HG02610 (cell line): ENCODE data around the gene TAF4.
"Not testable (repeated sequence)": the region's sequence is repeated elsewhere in the genome, so short reads cannot be mapped to it uniquely, and the experiment has no call there.

ENCODE experiments used
- ATAC-seq: cut with Tn5 transposase; IDR thresholded peaks from one replicate; pipeline ENCODE4 v1.9.1; 2021; ENCODE audit warnings: mild to moderate bottlenecking, moderate library complexity; ENCODE audit not compliant: unreplicated experiment

The TAF4 gene

DNA sequence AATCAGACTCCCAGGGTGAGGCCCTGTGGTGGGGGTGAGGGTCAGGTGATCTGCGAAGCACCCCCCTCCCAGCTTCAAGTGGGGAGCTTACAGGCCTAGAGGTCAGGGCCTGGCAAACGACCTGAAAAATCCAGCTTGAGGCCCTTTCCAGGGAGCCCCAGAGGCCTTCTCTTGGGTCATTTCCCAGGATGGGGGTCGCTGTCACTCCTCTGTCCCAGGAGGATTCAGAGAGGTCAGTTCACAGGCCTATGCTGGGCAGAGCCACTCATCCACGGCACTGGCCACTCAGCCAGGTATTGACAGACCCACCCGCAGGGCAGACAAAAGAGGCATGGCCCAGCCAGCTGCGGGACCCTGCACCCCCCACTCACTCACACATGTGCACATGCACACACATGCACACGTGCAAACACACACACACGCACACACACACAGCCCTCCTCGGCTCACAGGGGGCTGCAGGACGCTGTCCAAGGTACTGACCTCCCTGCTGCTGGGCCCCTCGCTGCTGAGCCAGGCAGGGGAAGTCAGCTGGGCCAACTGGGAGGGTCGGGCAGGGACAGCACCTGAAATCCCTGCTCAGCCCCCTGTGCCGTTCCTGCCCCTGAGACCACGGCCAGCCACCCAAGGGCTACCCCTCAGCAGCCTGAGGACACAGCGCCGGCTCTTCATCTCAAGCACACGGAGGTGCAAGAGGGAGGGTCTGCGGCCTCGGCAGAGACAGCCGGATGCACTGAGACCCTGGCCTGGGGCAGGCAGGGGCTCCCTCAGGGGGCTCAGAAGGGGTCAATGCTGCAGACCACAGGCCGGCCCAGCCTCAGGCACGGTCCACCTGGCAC lies 113.8 kb downstream of the TAF4 start:
- no peak for ATAC-seq

DNA sequence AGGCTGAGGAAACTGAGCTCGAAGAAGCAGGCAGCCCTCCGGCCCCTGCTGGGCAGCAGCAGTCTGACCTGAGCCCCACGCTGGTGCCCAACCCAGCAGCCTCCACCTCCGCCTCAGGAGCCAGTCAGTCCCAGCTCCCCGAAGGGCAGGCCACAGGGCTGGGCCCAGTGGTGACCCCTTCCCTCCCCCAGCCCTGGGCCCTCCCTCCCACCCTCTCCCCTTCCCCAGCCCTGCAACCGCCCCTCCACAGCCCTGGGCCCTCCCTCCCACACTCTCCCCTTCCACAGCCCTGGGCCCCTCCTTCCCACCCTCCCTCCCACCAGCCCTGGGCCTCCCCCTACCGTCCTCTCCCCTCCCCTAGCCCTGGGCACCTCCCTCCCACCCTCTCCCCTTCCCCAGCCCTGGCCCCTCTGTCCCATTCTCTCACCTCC lies 115.0 kb downstream of the TAF4 start:
- no peak for ATAC-seq

DNA sequence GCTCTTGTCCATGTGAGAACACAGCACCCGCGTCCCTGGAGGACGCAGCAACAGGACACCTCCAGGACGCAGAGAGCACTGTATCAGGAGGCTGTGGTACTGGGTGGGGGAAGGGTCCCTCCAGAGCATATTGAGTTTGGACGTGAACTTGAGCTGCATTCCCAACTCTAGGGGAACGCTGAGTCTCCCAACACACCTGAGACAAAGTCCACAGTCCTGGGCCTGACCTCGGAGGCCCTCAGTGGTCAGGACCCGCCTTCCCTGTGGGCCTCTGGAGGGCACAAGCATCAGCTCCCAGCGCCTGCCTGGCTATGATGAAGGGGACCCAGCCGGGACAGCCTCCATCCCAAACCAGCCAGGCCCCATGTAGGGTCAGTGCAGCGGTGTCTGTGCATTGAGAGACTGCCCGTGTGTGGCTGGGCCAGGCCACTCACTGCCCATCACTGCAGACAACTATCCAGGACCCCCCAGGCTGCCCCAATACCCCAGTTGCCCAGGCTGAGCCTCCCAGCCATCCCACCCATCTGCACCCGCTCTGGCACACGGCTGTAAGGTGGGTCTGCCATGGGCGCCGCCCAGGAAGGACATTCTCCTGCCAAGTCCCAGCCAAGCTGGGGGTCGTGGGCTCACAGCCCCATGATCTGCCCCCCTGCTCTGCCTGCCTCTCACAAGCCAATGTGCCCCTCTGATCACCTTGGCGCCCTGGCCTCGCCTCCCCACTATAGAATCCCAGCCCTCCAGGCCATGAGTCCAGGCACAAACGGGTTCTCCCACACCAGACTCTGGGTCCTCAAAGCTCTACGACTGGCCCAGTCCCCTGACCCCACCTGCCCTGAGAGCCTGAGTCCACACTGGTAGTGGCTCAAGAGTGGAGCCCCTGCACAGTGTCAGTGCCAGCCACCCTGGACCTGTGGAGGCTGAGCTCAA lies 115.7 kb downstream of the TAF4 start:
- ATAC-seq: no peak

DNA sequence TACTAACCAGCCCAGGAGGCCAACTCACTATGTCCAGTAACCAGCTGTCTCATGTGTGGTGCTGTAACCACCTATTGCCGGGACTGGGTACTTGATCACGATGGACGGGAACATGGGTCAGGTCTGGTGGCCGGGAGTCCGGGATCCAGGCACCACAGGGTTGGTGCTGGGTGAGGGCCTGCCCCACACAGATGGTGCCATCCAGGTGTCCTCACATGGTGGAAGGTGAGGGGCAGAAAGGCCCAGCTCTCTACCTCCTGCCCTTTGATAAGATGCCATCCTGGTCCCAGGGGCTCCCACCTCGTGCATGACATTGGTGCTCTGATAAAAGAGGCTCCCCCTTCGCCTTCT lies 116.3 kb downstream of the TAF4 start:
- no peak for ATAC-seq

DNA sequence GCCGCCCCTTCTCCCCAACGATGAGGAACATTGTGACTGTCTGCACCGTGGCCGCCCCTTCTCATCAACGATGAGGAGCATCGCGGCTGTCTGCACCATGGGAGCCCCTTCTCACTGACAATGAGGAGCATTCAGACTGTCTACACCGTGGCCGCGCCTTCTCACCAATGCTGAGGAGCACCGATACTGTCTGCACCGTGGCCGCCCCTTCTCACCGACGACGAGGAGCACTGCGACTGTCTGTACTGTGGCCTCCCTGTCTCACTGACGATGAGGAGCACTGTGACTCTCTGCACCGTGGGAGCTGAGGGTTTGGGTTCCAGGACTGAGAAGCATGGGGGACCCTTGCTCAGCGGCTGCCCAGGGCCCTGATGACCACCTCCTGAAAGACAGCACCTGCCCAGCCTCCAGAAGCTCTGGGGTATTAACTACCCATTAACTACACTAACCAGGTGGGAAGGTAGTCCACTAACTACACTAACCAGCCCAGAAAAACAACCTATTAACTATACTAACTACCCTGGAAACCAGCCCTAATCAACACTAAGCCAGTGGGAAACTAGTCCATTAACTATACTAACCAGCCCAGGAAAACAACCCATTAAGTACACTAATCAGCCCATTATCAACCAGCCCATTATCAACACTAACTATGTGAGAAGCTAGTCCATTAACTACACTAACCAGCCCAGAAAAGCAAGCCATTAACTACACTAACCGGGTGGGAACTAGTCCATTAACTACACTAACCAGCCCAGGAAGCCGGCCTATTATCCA lies 116.9 kb downstream of the TAF4 start:
- no peak for ATAC-seq

DNA sequence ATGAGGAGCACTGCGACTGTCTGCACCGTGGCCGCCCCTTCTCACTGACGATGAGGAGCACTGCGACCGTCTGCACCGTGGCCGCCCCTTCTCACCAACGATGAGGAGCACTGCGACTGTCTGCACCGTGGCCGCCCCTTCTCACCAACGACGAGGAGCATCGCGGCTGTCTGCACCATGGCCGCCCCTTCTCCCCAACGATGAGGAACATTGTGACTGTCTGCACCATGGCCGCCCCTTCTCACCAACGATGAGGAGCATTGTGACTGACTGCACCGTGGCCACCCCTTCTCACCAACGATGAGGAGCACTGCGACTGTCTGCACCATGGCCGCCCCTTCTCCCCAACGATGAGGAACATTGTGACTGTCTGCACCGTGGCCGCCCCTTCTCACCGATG lies 117.6 kb downstream of the TAF4 start:
- ATAC-seq: not testable (repeated sequence)

GRCh38 chr20:61945495-61945894 lies 120.2 kb downstream of the TAF4 start:
- ATAC-seq: not testable (repeated sequence)

GRCh38 chr20:61944967-61945366 lies 120.7 kb downstream of the TAF4 start:
- ATAC-seq: not testable (repeated sequence)

- no peak for ATAC-seq
Measured at GRCh38 chr20:61942526-61942925, 123.2 kb downstream of the TAF4 start.

DNA sequence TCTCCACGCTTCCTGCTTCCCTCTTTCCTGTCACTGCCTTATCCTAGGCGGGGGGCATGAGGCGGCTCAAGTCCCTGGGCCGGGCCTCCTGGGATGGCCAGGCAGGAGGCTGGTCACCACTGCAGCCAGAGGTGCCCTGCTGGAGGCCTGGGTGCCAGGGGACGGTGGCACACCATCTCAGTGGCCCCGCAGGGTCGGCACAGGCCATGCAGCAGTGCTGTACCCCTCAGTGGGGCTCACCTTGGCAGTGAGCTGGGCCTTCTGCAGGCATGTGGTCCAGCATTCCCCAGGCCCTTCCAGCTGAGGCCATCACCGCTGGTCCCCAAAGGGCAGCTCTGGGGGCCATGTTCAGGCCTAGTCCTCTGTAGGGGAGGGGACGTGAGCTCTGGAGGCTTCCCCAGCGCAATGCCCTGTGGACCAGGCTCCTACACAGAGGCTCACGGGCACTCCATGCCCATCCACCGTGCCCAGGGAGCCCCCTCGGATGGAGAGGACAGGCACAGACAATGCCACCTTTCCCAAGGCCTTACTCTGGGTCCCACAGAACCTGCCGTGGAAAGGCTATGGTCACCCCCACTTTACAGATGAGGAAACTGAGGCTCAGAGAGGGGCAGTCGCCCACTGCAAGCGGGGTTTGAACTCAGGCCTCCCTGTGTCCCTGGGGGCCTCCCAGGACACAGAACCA lies 123.8 kb downstream of the TAF4 start:
- ATAC-seq: no peak

- no peak for ATAC-seq
Measured at GRCh38 chr20:61940976-61941720, 124.5 kb downstream of the TAF4 start.

DNA sequence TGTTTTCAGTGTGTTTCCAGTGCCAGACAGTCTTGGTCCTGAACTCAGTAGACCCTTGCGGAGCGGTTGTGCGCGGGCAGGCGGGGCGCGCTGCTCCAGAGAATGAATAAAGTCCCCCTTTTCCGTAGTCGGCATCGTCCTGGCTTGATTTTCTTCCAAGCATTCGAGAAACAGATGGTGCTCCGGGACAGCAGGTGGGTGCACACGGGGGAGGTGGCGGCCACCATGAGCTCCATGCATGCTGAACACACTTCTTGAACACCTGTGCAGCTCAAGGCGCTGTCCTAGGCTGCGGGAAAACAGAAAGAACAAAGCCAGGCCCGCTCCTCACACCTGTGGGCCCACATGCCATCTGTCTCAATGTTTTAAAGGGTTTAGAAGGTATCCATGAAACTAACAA lies 125.2 kb downstream of the TAF4 start:
- ATAC-seq: no peak

GRCh38 chr20:61939691-61940360 lies 125.9 kb downstream of the TAF4 start:
- ATAC-seq: no peak

- no peak for ATAC-seq
Measured at GRCh38 chr20:61938839-61939690, 126.6 kb downstream of the TAF4 start.

DNA sequence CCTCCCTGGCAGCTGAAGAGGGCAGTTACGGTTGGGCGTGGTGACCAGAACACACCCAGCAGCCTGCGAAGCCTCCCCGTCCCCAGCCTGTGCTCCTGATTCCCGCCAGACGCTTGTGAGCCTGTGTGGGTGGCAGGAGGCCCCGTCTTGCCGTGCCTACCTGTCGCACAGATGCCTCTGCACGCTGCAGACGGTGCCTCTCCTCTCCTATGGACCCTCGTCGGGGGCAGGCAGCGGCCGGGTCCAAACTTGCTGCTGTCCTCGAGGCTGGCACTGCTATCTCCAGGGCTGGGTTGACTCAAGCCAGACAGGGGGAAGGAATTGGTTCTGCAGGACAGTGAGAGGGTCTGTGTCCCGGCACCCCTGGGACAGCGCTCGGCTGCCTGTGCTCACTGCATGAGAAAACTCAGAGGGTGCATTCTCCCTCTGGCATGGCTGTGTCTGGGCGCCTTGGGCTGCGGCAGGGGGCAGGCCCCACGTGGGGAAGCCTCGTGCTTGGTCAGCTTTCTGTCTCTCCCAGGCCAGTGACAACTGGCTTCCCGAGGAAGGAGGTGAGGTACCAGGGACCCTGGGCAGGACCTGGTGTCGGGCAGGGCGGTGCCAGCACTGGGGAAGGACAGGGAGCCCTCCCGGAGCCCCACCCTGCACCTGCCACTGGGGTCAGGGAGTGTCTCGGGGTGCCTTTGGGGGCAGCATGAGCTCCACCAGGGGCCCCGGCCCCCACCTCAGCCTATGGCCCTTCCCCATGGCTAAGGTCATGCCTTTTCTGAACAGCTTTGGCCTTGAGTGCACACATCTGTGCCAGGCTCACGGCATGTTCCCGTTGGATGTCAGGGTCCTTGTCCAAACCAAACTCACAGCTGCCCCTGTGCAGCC lies 127.5 kb downstream of the TAF4 start:
- no peak for ATAC-seq

DNA sequence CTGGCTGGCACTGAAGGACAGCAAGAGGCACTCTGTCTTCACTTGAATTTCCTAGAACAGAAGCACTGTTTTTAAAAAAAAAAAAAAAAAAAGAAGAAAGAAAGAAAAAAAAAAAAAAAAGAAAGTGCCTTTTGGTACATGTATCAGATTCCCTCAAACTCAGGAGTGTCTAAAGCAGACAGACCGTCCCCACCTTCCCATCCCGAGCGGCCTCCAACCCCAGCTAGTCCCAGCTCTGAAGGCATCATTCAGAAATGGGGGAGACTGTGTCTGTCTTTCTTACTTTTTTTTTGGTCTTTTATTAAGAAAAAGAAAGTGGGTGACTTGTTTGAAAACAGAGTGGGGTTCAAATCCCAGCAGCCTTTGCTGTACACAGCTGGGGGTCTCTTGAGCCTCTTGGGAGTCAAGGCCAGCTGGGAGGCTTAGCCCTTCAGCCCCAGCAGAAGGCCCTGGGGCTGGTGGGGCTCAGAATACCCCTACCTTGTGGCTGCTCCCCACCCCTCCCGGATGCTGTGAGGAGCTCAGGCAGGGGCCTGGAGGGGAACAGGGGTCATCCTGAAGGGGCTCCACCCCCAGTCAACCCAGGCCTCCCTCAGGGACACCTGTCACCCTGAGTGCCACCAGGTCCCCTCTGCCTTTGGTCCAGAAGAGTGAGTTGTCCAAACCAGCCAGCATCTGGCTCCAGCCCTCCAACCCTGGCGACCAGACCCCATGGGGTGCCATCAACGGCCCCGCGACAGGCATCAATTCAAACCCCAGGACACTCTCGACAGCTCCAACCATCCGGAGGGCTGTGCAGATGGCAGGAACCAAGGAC lies 128.3 kb downstream of the TAF4 start:
- ATAC-seq: no peak

GRCh38 chr20:61936701-61937131 lies 129.0 kb downstream of the TAF4 start:
- no peak for ATAC-seq
